ENCODE measurements around the gene PAOX.

The PAOX gene

GRCh38 chr10:133439517-133440461 lies 60.7 kb downstream of the PAOX start:
- DNase-seq (ENCODE audit: low read depth in 2 of 2): no peak

GRCh38 chr10:133440633-133441285 lies 61.7 kb downstream of the PAOX start:
- no peak for DNase-seq (ENCODE audit: low read depth in 2 of 2)
